HepG2 (cell line): ENCODE data around the gene NT5DC1. TPM values are rescaled to one million over a fixed set of nuclear protein-coding genes. Genes with fewer than 3 reads are reported as not detected.

ENCODE experiments used
- AGO1 ChIP-seq: fragments of 200-400 bp; formaldehyde crosslinking; IDR thresholded peaks from 2 replicates; pipeline ENCODE4 v1.6.1; 2017; ENCODE audit warnings: mild to moderate bottlenecking, low read depth, low read length, moderate library complexity; ENCODE audit not compliant: poor library complexity, severe bottlenecking
- HMG20B ChIP-seq: conservative IDR thresholded peaks from 2 replicates; pipeline ENCODE4 v1.6.1; 2016; ENCODE audit warnings: missing genetic modification reagents, missing compliant biosample characterization
- HNF1B ChIP-seq: sonication (generic); formaldehyde crosslinking; IDR thresholded peaks from 2 replicates; pipeline ENCODE4 v1.5.1; 2020; ENCODE audit warnings: mild to moderate bottlenecking, moderate library complexity, missing genetic modification reagents
- IKZF1 ChIP-seq: fragments of 450-650 bp; IDR thresholded peaks from 2 replicates; pipeline ENCODE4 v1.7.1; 2016
- IKZF5 ChIP-seq: IDR thresholded peaks from 2 replicates; pipeline ENCODE4 v1.6.1; 2018; ENCODE audit warnings: missing genetic modification reagents, mild to moderate bottlenecking, missing compliant biosample characterization
- KDM6A ChIP-seq: IDR thresholded peaks from 2 replicates; pipeline ENCODE4 v1.6.1; 2016; ENCODE audit warnings: low read depth
- MTA1 ChIP-seq: sonication (generic); formaldehyde crosslinking; IDR thresholded peaks from 2 replicates; pipeline ENCODE4 v1.4.0; 2020; ENCODE audit warnings: missing genetic modification reagents, mild to moderate bottlenecking, borderline replicate concordance
- RFX5 ChIP-seq: IDR thresholded peaks from 2 replicates; pipeline ENCODE4 v1.6.1; 2011; ENCODE audit warnings: low read depth, low read length, improper control_type of control experiment
- RXRB ChIP-seq: IDR thresholded peaks from 2 replicates; pipeline ENCODE4 v1.6.1; 2016; ENCODE audit warnings: borderline replicate concordance, missing genetic modification reagents, missing compliant biosample characterization
- SIN3A ChIP-seq: IDR thresholded peaks from 2 replicates; pipeline ENCODE4 v1.6.1; 2011; ENCODE audit warnings: low read depth, mild to moderate bottlenecking, control low read depth, low read length, borderline replicate concordance
- THAP7 ChIP-seq: sonication (generic); formaldehyde crosslinking; IDR thresholded peaks from 2 replicates; pipeline ENCODE4 v1.8.1; 2023; ENCODE audit warnings: mild to moderate bottlenecking, missing genetic modification reagents
- TRAFD1 ChIP-seq: sonication (generic); formaldehyde crosslinking; IDR thresholded peaks from 2 replicates; pipeline ENCODE4 v1.5.1; 2020; ENCODE audit warnings: missing genetic modification reagents, mild to moderate bottlenecking, borderline replicate concordance
- TRIM22 ChIP-seq: fragments of 450-650 bp; IDR thresholded peaks from 2 replicates; pipeline ENCODE4 v1.6.1; 2017
- ZBTB33 ChIP-seq: sonication (generic); formaldehyde crosslinking; IDR thresholded peaks from 2 replicates; pipeline ENCODE4 v1.4.0; 2020; ENCODE audit warnings: missing genetic modification reagents
- ZBTB7A ChIP-seq: sonication (generic); formaldehyde crosslinking; IDR thresholded peaks from 2 replicates; pipeline ENCODE4 v1.8.0; 2022; ENCODE audit warnings: mild to moderate bottlenecking, missing genetic modification reagents
- ZBTB7B ChIP-seq: sonication (generic); formaldehyde crosslinking; IDR thresholded peaks from 2 replicates; pipeline ENCODE4 v1.4.0; 2020; ENCODE audit warnings: missing genetic modification reagents
- ZNF3 ChIP-seq: IDR thresholded peaks from 2 replicates; pipeline ENCODE4 v1.7.0; 2017; ENCODE audit warnings: inconsistent platforms
- ZNF354B ChIP-seq: sonication (generic); formaldehyde crosslinking; IDR thresholded peaks from 2 replicates; pipeline ENCODE4 v1.8.0; 2022; ENCODE audit warnings: mild to moderate bottlenecking, missing genetic modification reagents
- ZNF547 ChIP-seq: sonication (generic); formaldehyde crosslinking; IDR thresholded peaks from 2 replicates; pipeline ENCODE4 v1.5.1; 2020; ENCODE audit warnings: mild to moderate bottlenecking, missing genetic modification reagents
- ZNF598 ChIP-seq: sonication (generic); formaldehyde crosslinking; IDR thresholded peaks from 2 replicates; pipeline ENCODE4 v1.5.1; 2020; ENCODE audit warnings: mild to moderate bottlenecking, missing genetic modification reagents, borderline replicate concordance
- ZNF619 ChIP-seq: sonication (generic); formaldehyde crosslinking; IDR thresholded peaks from 2 replicates; pipeline ENCODE4 v1.4.0; 2020; ENCODE audit warnings: mild to moderate bottlenecking, missing genetic modification reagents
- ZSCAN21 ChIP-seq: sonication (generic); formaldehyde crosslinking; IDR thresholded peaks from 2 replicates; pipeline ENCODE4 v1.8.0; 2022; ENCODE audit warnings: mild to moderate bottlenecking, missing genetic modification reagents, moderate library complexity, borderline replicate concordance
- polyA plus RNA-seq, 8 experiments: library from polyadenylated mRNA; depleted of rRNA in 3 of 8; stranded (reverse) in 7 of 8; unstranded in 1 of 8; fragments of >200 nt; fragmentation: Illumina TruSeq in 4 of 8; extraction: Trizol in 4 of 8; gene quantifications; 2 replicates each; pipeline versions ENCODE4 v1.2.1 to v1.2.3, GENCODE V29; 2011 to 2016; ENCODE audit warnings: low read depth in 4 of 8, missing spikeins in 1 of 8, mixed read lengths in 1 of 8; ENCODE audit not compliant: insufficient read depth in 1 of 8
- total RNA-seq, 5 experiments: library from RNA; depleted of rRNA; stranded (reverse); fragments of >200 nt; fragmentation: Illumina TruSeq; extraction: Trizol; gene quantifications; 2 replicates each; pipeline ENCODE4 v1.2.3, GENCODE V29; 2016; ENCODE audit warnings: low read depth in 1 of 5

Gene NT5DC1
- total and polyA plus RNA-seq, 2 of the 13 experiments (the other 11 are each of a cell fraction or from before 2014, with no cell fraction given), result 27.0 to 56.1 TPM

- TF ChIP-seq HNF1B (CRISPR knock-in tag), result peak; percentile 64; the same call in 1 of the 2 replicates
- no peak for TF ChIP-seq MTA1 (CRISPR knock-in tag)
- TF ChIP-seq IKZF5 (CRISPR knock-in tag), result 0 out of 2 replicates have a peak, but pooled peaks have one; percentile 50
- TF ChIP-seq KDM6A (CRISPR knock-in tag), result no peak
- TF ChIP-seq ZNF547 (CRISPR knock-in tag), result no peak
- no peak for TF ChIP-seq ZNF598
- no peak for TF ChIP-seq TRAFD1 (CRISPR knock-in tag)
- no peak for TF ChIP-seq HMG20B (CRISPR knock-in tag)
- no peak for TF ChIP-seq AGO1
- TF ChIP-seq SIN3A, result peak; percentile 90; the same call in 1 of the 2 replicates
- no peak for TF ChIP-seq ZNF3 (CRISPR knock-in tag)
- TF ChIP-seq TRIM22, result no peak
- TF ChIP-seq ZBTB7A (CRISPR knock-in tag), result no peak
- no peak for TF ChIP-seq RFX5
- no peak for TF ChIP-seq ZBTB7B (CRISPR knock-in tag)
- peak; percentile 37; the same call in 1 of the 2 replicates for TF ChIP-seq RXRB (CRISPR knock-in tag)
- no peak for TF ChIP-seq IKZF1
- TF ChIP-seq ZNF619 (CRISPR knock-in tag), result no peak
- TF ChIP-seq ZBTB33 (CRISPR knock-in tag), result no peak
- no peak for TF ChIP-seq ZSCAN21
- no peak for TF ChIP-seq THAP7
- TF ChIP-seq ZNF354B (CRISPR knock-in tag), result no peak
Measured at GRCh38 chr6:116060572-116061283, 39.9 kb upstream of the NT5DC1 start, which contains the start of gene FRK (continued).
